DOHH2 (cell line): ENCODE results near the gene TVP23A.

Source experiments
- H3F3A ChIP-seq: fragments of 200-600 bp; sonication (generic), shearing (Covaris generic); 2 replicates; pipeline ENCODE4 v1.6.0; 2016; ENCODE audit warnings: antibody characterized with exemption, mild to moderate bottlenecking; ENCODE audit not compliant: control insufficient read depth, insufficient read depth
- H3K27ac ChIP-seq: fragments of 200-600 bp; sonication (generic); 2 replicates; pipeline ENCODE4 v1.5.1; 2014; ENCODE audit warnings: low read depth, mild to moderate bottlenecking, low read length, moderate library complexity
- H3K27me3 ChIP-seq: fragments of 200-600 bp; sonication (generic); 2 replicates; pipeline ENCODE4 v1.6.1; 2014; ENCODE audit warnings: mild to moderate bottlenecking, low read length, mixed read lengths; ENCODE audit not compliant: control insufficient read depth
- H3K36me3 ChIP-seq: fragments of 200-600 bp; sonication (generic); 2 replicates; pipeline ENCODE4 v1.6.1; 2014; ENCODE audit warnings: mild to moderate bottlenecking, low read length, moderate library complexity, mixed read lengths; ENCODE audit not compliant: control insufficient read depth
- H3K4me1 ChIP-seq: fragments of 200-600 bp; sonication (generic); 2 replicates; pipeline ENCODE4 v1.6.1; 2014; ENCODE audit warnings: mild to moderate bottlenecking, low read length, mixed read lengths; ENCODE audit not compliant: control insufficient read depth
- H3K4me2 ChIP-seq: fragments of 200-600 bp; sonication (generic); 2 replicates; pipeline ENCODE4 v1.6.0; 2014; ENCODE audit warnings: mild to moderate bottlenecking, low read length, moderate library complexity
- H3K4me3 ChIP-seq: fragments of 200-600 bp; sonication (generic); 2 replicates; pipeline ENCODE4 v1.5.1; 2014; ENCODE audit warnings: mild to moderate bottlenecking, low read length, mixed read lengths
- H3K79me2 ChIP-seq: fragments of 200-600 bp; sonication (generic); 2 replicates; pipeline ENCODE4 v1.6.1; 2014; ENCODE audit warnings: mild to moderate bottlenecking, low read length, mixed read lengths; ENCODE audit not compliant: control insufficient read depth
- H3K9me2 ChIP-seq: fragments of 200-600 bp; sonication (generic); replicated peaks from 2 replicates; pipeline ENCODE4 v1.6.1; 2014; ENCODE audit warnings: mild to moderate bottlenecking, low read length, mixed read lengths; ENCODE audit not compliant: control insufficient read depth
- H3K9me3 ChIP-seq: fragments of 200-600 bp; sonication (generic); 2 replicates; pipeline ENCODE4 v1.6.1; 2014; ENCODE audit warnings: antibody characterized with exemption, low read length, mixed read lengths; ENCODE audit not compliant: control insufficient read depth, insufficient read depth
- H4K20me1 ChIP-seq: fragments of 200-600 bp; sonication (generic); 2 replicates; pipeline ENCODE4 v1.6.0; 2014; ENCODE audit warnings: low read depth, mild to moderate bottlenecking, antibody characterized with exemption, low read length, moderate library complexity; ENCODE audit not compliant: control insufficient read depth, insufficient read depth
- EZH2phosphoT487 ChIP-seq: fragments of 200-600 bp; sonication (generic); IDR thresholded peaks from 2 replicates; pipeline ENCODE4 v1.6.1; 2017; ENCODE audit warnings: borderline replicate concordance, mild to moderate bottlenecking, antibody characterized with exemption, low read length, moderate library complexity, mixed read lengths
- TF ChIP-seq, protein P1 (sequence below): fragments of 200-600 bp; sonication (generic); IDR thresholded peaks from one replicate; pipeline ENCODE4 v1.5.1; 2014; ENCODE audit warnings: antibody characterized with exemption, mild to moderate bottlenecking, low read depth, low read length; ENCODE audit not compliant: poor library complexity, severe bottlenecking

The TVP23A gene

GRCh38 chr16:10849736-10850477 lies 31.3 kb upstream of the TVP23A start:
- no peak overlapping the region for H3K27ac ChIP-seq
- no peak overlapping the region for H3K4me2 ChIP-seq
- H3K36me3 ChIP-seq: no peaks in the 10 kb centered on the region
- TF ChIP-seq, protein P1, sequence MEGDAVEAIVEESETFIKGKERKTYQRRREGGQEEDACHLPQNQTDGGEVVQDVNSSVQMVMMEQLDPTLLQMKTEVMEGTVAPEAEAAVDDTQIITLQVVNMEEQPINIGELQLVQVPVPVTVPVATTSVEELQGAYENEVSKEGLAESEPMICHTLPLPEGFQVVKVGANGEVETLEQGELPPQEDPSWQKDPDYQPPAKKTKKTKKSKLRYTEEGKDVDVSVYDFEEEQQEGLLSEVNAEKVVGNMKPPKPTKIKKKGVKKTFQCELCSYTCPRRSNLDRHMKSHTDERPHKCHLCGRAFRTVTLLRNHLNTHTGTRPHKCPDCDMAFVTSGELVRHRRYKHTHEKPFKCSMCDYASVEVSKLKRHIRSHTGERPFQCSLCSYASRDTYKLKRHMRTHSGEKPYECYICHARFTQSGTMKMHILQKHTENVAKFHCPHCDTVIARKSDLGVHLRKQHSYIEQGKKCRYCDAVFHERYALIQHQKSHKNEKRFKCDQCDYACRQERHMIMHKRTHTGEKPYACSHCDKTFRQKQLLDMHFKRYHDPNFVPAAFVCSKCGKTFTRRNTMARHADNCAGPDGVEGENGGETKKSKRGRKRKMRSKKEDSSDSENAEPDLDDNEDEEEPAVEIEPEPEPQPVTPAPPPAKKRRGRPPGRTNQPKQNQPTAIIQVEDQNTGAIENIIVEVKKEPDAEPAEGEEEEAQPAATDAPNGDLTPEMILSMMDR: no peak
- TF ChIP-seq EZH2phosphoT487: no peak
- no peaks in the 10 kb centered on the region for H4K20me1 ChIP-seq
- H3K79me2 ChIP-seq: no peaks in the 10 kb centered on the region
- no peak overlapping the region for H3K4me3 ChIP-seq
- peaks cover 11% of the 10 kb centered on the region for H3K4me1 ChIP-seq
- H3K27me3 ChIP-seq: no peaks in the 10 kb centered on the region
- no peaks in the 10 kb centered on the region for H3F3A ChIP-seq
- no peaks in the 10 kb centered on the region for H3K9me2 ChIP-seq
- no peaks in the 10 kb centered on the region for H3K9me3 ChIP-seq

- TF ChIP-seq EZH2phosphoT487: no peak
- TF ChIP-seq, protein P1: no peak
- H3K36me3 ChIP-seq: no peaks in the 10 kb centered on the region
- no peak overlapping the region for H3K27ac ChIP-seq
- H3K9me3 ChIP-seq: no peaks in the 10 kb centered on the region
- H3K4me2 ChIP-seq: no peak overlapping the region
- H3K4me1 ChIP-seq: peaks cover 5% of the 10 kb centered on the region
- no peaks in the 10 kb centered on the region for H3F3A ChIP-seq
- H3K9me2 ChIP-seq: no peaks in the 10 kb centered on the region
- H3K79me2 ChIP-seq: no peaks in the 10 kb centered on the region
- no peaks in the 10 kb centered on the region for H4K20me1 ChIP-seq
- no peaks in the 10 kb centered on the region for H3K27me3 ChIP-seq
- H3K4me3 ChIP-seq: no peak overlapping the region
These were observed 28.6 kb upstream of the TVP23A start for GRCh38 chr16:10847176-10847575.

DNA sequence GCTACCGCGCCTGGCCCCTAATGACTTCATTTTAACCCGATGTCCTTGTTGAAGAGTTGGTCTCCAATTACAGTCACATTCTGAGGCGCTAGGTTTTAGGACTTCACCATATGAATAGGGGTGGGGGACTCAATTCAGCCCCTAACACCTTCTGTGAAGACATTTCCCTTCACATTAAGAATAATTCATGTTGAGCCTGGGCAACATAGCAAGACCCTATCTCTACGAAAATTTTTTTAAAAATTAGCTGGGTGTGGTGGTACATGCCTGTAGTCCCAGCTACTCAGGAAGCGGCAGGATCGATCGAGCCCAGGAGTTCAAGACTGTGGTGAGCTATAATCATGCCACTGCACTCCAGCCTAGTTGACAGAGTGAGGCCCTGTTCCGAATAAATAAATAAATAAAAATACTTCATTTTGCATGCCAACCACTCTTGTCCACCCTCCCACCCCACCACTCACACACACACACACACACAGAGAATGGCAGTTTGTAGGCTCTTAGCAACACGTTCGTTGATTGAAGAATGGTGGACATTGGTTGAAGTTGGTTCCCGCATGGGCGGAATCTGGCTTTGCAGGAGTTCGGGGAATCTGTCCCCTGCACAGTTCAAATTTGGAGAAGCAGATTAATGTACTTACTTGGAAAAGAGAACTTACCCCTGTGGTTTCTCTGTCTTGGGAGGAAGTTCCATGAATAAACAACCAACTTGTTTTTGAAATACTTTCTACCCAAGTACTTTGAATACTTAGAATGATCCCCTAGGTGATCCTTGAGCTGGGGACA lies 27.8 kb upstream of the TVP23A start:
- no peak overlapping the region for H3K27ac ChIP-seq

GRCh38 chr16:10840703-10841102 lies 22.1 kb upstream of the TVP23A start:
- no peak for TF ChIP-seq EZH2phosphoT487
- TF ChIP-seq, protein P1: no peak
- Histone ChIP-seq H3K4me1 (0 out of 2 replicates have a peak, but pooled peaks cover 3% of the 10 kb centered on the region), H3K27me3 (no peaks in the 10 kb centered on the region), H3K4me3 (no peak overlapping the region), H3K9me3 (no peaks in the 10 kb centered on the region), H4K20me1 (no peaks in the 10 kb centered on the region), H3K36me3 (no peaks in the 10 kb centered on the region), H3F3A (no peaks in the 10 kb centered on the region), H3K4me2 (no peak overlapping the region), H3K79me2 (no peaks in the 10 kb centered on the region), H3K27ac (no peak overlapping the region), H3K9me2 (no peaks in the 10 kb centered on the region)

More for the DNA sequence above, 27.8 kb upstream of the TVP23A start:
- Histone ChIP-seq H4K20me1 (no peaks in the 10 kb centered on the region), H3K4me3 (no peak overlapping the region), H3K36me3 (no peaks in the 10 kb centered on the region), H3F3A (no peaks in the 10 kb centered on the region), H3K4me2 (no peak overlapping the region), H3K79me2 (no peaks in the 10 kb centered on the region), H3K4me1 (0 out of 2 replicates have a peak, but pooled peaks cover 3% of the 10 kb centered on the region), H3K9me3 (no peaks in the 10 kb centered on the region), H3K27me3 (no peaks in the 10 kb centered on the region), H3K9me2 (no peaks in the 10 kb centered on the region)
- TF ChIP-seq EZH2phosphoT487: no peak
